ENCODE measurements around the gene TAMALIN. TPM values are rescaled to one million over a fixed set of nuclear protein-coding genes. Genes with fewer than 3 reads are reported as not detected.

Gene TAMALIN
- total RNA-seq, 1 donor from 2014 or later = 22.2 TPM

- ATAC-seq (peak; percentile 15), DNase-seq (peak; percentile 72)
- intact Hi-C loops (cut with micrococcal nuclease) = loop anchor here (5.0 kb wide), 1 partner anchor 53 kb away; no protein-coding TSS in a partner anchor
These were observed 22.9 kb downstream of the TAMALIN start for GRCh38 chr12:52029685-52030084.

GRCh38 chr12:52032446-52032803 is 25.7 kb downstream of the TAMALIN start:
- peak; percentile 72 for DNase-seq
- peak; percentile 59 for ATAC-seq

DNA sequence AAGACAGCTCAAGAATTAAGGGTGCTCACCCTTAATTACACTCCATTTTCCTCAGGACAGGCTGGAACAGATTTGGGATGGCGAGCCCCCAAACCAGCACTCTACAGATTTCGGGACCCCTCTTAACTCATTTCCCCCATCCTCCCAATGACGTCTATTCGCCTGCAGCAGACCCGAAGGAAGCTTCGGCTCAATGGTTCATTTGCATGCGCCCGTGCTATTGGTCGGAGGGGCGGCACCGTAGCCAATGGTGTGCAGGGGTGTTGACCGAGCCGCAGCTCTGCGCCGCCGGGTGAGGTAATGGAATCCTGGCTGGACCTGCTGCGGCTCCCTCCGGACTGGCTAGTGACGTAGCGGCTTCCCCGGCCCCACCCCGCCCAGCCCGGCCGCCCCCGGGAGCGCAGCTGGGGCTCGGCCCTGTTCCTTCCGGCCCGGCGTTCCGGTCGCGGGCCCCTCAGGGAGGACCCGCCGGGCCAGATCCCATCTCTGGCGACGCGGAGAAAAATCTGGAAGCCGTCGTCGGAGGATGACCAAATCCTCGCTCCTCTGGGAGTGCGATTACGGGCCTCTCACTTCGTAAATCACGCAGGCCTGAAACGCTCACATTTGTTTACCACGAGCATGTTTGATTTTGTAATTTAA is 26.2 kb downstream of the TAMALIN start:
- intact Hi-C loops (cut with micrococcal nuclease) = no loop called here
- DNase-seq = peak; percentile 98
- ATAC-seq = peak; percentile 92

More at GRCh38 chr12:52032446-52032803, 25.7 kb downstream of the TAMALIN start:
- intact Hi-C loops (cut with micrococcal nuclease) = no loop called here

DNA sequence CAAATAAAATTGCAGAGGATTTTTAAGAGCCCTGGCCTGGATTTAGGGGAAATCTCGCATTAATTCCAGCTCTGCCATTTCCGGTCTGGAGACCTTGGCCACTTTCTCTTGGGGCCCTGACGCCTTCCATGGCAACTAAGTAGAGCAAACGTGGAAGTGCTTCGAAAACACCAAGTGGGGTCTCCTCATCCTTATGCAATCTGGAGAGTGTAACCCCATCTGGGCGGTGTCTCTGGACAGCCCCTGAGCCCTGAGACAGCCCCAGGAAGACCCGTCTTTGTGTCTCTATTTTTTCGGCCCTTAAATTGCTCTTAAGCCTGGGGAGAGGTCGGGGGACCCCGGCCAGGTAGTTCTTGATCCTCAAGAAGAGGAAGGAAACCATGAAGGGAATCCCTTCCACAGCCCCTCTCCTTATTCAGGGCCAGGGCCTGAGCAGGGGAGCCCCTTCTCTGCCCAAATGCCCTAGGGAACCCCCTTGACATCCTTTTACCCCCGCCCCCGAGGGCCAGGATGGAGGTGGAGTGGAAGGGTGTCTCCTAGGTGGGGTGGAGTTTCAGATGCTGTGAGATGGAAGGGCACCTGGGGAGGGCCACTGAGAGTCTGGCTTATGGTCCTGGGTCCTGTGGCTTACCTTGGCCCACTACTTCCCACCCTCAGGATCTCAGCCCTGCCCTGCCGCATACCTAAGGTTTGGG is 26.8 kb downstream of the TAMALIN start:
- no peak for ATAC-seq
- intact Hi-C loops (cut with micrococcal nuclease) = no loop called here

DNA sequence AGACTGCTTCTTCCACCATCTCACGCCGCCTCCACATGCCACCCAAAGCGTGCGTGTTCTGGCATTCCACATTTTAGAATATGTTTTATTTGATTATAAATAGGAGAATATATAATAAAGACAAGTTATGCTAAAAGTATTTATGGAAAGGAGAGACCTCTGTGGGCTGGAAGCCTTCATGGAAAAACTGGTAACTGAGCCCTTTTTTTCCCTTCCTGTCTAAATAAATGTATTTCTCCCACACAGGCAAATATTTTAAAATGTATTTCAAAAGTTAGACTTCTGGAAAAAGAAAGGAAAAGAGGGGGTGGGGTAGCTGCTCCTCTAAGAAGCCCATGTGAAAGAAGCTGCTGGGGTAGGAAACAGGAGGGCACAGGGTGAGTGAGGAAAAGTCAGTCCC is 28.4 kb downstream of the TAMALIN start:
- intact Hi-C loops (cut with micrococcal nuclease) = no loop called here
- no peak for DNase-seq
- no peak for ATAC-seq

More for the DNA sequence above, 26.8 kb downstream of the TAMALIN start:
- no peak for DNase-seq

- intact Hi-C loops (cut with micrococcal nuclease) = no loop called here
These were observed 29.2 kb downstream of the TAMALIN start for GRCh38 chr12:52035926-52036325.

GRCh38 chr12:52036587-52037171 is 29.9 kb downstream of the TAMALIN start:
- peak; percentile 95 for DNase-seq
- intact Hi-C loops (cut with micrococcal nuclease) = no loop called here
- ATAC-seq = peak; percentile 58

More at GRCh38 chr12:52035926-52036325, 29.2 kb downstream of the TAMALIN start:
- DNase-seq (no peak), ATAC-seq (no peak)

GRCh38 chr12:52037248-52037861 is 30.6 kb downstream of the TAMALIN start:
- DNase-seq = peak; percentile 77
- no peak for ATAC-seq
- intact Hi-C loops (cut with micrococcal nuclease) = no loop called here

- intact Hi-C loops (cut with micrococcal nuclease) = no loop called here
- DNase-seq (no peak), ATAC-seq (no peak)
These were observed 31.7 kb downstream of the TAMALIN start for GRCh38 chr12:52038447-52038846.

DNA sequence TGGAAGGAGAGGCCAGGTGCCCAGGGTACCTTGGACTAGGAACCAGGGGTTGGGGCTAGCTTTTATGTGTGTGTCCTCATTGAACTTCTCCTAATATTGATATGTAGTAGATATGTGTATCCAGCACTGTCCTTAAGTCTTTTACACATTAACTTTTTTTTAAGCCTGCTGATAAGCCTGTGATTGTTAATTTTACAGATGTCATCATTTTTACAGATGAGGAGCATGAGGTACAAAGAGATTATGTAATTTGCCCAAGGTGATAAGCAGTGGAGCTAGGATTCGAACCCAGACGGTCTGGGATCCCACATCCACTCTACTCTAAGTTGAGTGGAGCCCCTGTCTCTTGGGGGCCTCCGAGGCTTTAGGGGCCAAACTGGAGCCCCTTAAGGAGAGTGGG is 34.3 kb downstream of the TAMALIN start:
- no peak for DNase-seq
- intact Hi-C loops (cut with micrococcal nuclease) = no loop called here
- no peak for ATAC-seq

DNA sequence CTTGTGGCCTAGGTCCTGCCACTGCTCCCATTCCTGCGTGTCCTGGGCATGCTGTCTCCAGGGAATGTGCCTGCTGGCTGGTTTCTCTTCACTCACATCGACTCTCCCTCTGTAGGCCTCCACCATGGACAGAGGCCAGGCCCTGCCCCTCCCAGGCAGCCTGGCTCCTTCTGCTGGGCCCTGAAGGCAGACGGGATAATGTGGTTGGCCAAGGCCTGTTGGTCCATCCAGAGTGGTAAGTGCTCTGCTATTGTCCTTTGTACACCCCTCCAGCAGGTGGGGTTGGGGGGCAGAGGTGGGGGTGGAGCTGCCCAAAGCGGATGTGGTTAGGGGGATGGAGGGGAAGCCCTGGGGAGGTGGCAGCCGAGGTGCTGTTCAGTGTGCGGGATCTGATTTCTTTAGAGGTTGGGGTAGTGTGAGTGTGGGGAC is 35.0 kb downstream of the TAMALIN start:
- intact Hi-C loops (cut with micrococcal nuclease) = no loop called here
- DNase-seq (peak; percentile 83), ATAC-seq (peak; percentile 30)

- DNase-seq (no peak), ATAC-seq (no peak)
- intact Hi-C loops (cut with micrococcal nuclease) = no loop called here
These were observed 36.1 kb downstream of the TAMALIN start for GRCh38 chr12:52042706-52043385.

DNA sequence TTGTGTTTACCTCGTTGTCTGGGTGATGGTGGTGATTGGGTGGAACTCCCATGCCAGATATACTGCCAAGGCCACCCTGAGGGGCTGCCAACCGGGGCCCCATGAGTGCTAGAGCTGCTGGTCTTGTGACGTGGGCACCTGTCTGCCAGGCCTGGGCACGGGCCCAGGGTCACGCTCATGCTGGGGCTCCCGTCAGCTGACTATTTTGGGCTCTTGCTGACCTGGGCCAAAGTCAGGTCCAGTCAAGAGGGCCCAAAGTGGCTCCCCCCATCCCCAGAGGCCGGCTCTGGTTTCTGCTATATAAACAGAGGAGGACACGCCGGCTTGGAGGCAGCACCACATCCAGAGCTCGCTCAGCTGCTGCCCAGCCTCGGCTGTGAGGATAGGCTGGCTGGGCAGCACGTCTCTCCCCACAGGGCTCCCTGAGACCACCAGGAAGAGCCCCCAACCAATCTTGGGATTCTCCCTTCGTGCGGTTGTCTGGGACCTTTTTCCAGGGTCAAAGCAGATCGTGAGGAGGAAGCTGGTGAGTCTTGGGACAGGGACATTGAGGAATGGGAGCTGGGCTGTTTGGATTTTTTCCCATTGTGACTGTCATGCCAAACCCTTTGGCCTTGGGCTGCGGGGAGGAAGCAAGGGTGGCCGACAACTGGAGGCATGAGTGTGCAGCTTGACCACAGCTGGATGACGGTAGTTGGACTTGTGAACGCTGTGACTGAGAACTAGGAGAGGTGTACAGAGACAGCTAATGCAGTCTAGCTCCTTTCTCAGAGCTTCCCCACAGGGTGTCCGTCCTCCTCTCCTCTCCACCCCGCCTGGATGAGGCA is 36.9 kb downstream of the TAMALIN start:
- DNase-seq = peak; percentile 92
- peak; percentile 77 for ATAC-seq
- intact Hi-C loops (cut with micrococcal nuclease) = no loop called here

- DNase-seq = peak; percentile 93
- intact Hi-C loops (cut with micrococcal nuclease) = no loop called here
These were observed 37.7 kb downstream of the TAMALIN start for GRCh38 chr12:52044292-52044983.

GRCh38 chr12:52045794-52046199 is 39.1 kb downstream of the TAMALIN start:
- ATAC-seq = no peak
- peak; percentile 68 for DNase-seq
- intact Hi-C loops (cut with micrococcal nuclease) = no loop called here

More at GRCh38 chr12:52044292-52044983, 37.7 kb downstream of the TAMALIN start:
- peak; percentile 78 for ATAC-seq

DNA sequence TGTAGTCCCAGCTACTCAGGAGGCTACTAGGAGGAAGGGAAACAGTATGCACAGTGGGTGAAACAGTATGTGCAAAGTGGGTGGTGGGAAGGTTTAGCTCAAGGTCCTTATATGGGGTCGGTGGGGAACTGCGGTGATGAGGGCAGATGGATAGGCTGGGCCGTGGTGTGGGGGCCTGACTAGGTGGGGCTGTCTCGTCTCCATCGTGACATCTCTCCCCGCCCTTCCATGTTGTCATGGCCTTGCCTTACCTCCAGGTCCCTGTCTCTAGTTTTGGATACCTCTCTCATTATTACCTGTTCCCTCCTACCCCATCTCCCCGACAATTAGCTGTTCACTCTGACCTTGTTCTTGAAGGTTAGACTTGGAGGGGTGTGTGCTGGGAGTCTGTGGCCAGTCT is 40.1 kb downstream of the TAMALIN start:
- no peak for ATAC-seq
- intact Hi-C loops (cut with micrococcal nuclease) = no loop called here
- DNase-seq = no peak

DNA sequence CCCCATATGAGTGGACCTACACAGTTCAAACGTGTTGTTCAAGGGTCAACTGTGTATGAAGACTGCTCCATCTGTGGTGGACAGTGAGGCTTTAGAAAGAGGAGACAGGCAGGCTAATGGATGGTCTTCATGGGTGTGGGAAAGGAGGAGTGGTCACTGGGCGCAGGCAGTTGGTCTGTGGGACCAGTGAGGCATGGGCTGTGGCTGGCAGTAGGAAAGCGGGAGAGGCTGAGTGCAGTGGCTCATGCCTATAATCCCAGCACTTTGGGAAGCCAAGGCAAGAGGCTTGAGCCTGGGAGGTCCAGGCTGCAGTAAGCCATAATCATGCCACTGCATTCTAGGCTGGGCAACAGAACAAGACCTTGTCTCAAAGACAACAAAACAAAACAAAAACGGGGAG is 42.5 kb downstream of the TAMALIN start:
- intact Hi-C loops (cut with micrococcal nuclease) = no loop called here
- DNase-seq = no peak

GRCh38 chr12:52049688-52050087 is 42.9 kb downstream of the TAMALIN start:
- DNase-seq (no peak), ATAC-seq (no peak)
- intact Hi-C loops (cut with micrococcal nuclease) = no loop called here

More for the DNA sequence above, 42.5 kb downstream of the TAMALIN start:
- no peak for ATAC-seq

Measured in left ventricle myocardium superior (tissue), 1 donor.